CD4-positive, alpha-beta T cell treated with Interleukin-6 for 4 hours (primary cell): Measurements from ENCODE around the gene SLC12A4.

Experiments
- DNase-seq: peaks from one replicate; pipeline ENCODE4 v3.0.0-alpha.2; 2020; ENCODE audit warnings: mixed read lengths

Gene SLC12A4

DNA sequence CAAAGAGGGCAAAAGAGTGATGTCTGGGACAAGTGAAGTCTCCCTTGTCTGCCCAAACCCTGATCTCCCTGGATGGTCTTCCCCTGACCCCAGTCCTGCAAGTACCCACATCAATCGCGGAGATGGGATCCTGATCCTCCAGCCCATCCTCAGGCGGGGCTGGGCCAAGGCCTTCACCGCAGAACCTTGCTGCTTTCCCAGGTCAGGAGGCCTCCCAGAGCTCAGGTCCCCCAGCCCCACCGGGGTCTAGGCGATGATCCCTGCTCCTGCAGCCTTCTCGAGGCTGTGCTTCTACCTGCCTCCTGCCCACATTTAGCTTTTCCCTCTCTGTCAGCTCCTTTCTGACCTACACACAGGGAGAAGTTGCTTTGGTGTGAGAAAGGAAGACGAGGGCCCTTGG is 6.3 kb downstream of the SLC12A4 start:
- no peak for DNase-seq

DNA sequence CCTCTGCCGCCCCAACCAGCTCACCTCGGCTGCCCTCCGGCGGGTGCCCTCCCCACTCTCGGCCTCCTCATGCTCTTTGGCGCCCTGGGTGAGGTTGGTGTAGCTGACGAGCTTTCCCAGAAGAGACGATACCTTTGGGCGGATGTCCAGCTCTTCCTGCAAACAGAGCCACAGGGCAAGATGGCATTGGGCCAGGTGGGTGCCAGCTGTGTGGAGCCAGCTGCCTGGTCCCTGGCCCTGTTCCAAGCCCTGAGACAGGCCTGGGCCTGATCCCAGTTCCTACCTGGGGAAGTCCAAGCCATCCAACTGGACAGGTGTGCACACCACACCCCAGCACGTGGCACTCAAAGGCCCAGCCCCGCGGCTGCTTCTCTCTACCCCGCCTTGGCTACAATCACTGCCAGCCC is 6.9 kb downstream of the SLC12A4 start:
- no peak for DNase-seq

GRCh38 chr16:67959536-67960329 is 8.7 kb downstream of the SLC12A4 start:
- DNase-seq: no peak

- no peak for DNase-seq
Measured at GRCh38 chr16:67957622-67958021, 10.8 kb downstream of the SLC12A4 start.

DNA sequence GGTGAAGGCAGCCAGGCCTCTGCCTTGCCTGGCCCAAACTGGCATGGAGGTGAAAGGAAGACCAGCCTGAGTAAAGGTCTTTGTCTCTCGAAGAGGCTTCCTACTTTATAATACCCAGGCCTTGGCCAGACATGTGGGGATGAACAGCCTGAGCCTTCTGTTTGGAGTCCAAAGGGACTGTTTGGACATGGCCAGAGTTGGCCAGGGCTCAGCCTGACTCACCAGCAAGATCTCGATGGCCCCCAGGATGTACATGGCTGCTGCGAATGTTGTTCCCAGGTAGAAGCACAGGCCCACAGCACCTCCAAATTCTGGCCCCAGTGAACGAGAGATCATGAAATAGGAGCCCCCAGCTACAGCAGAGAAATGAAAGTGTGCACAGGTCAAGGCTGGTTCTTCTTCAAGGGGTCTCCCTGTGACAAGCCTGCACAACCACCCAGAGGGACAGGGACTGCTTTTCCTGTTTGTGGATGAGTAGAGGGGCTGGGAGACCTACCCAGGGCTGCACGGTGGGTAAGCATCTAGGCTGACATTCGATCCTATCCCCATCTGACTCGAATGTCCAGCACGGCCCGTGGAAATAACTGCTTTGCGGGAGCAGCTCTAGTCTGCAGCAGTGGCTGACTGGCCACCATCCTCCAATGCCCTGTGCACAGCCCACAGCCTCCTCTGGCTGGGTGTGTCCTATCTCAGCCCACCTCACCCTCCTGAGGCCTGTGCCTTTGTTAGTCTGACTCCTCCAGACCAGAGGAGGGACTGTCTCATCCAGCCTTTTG is 13.8 kb downstream of the SLC12A4 start:
- no peak for DNase-seq

GRCh38 chr16:67953641-67954375 is 14.6 kb downstream of the SLC12A4 start:
- no peak for DNase-seq

DNA sequence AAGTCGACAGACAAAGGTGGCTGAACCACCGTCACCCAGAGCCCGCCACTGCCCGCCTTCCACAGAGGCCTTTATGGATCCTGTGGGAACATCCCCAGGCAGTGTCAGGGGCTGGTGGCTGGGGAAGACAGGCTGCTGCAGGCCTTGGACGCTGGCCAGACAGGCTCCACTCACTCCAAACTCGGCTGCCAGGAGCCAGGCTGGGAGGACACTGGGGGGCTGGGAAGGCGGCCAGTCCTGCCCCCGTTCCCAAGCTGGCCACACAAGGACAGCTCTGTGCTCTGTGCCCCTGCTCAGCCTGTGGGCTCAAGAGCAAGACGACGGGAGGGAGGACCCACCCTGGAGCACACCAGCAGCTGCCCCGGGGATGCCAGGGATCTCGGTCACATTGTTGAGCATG is 17.0 kb downstream of the SLC12A4 start:
- no peak for DNase-seq

DNA sequence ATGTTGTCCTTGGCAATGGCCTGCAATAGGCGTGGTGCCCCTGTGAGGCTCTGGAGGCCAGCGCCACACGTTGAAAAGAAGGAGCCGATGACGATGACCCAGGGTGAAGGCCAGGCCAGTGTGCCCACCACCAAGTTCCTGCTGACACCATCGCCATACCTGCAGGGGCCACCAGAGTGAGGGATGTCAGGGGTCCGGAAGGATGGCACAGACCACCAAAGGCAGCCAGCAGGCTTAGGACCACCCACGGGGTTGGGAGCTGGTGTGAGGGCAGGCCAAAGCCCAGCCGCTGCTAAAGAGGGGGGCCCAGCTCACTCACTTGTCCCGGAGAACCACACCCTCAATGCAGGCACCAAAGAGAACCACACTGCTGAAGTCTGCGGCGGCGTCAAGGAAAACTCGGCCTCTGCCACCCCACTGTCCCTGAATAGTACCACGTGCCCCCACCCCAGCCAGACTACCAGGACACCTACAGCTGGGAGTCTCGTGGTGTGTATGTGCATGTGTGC is 18.0 kb downstream of the SLC12A4 start:
- DNase-seq: no peak

DNA sequence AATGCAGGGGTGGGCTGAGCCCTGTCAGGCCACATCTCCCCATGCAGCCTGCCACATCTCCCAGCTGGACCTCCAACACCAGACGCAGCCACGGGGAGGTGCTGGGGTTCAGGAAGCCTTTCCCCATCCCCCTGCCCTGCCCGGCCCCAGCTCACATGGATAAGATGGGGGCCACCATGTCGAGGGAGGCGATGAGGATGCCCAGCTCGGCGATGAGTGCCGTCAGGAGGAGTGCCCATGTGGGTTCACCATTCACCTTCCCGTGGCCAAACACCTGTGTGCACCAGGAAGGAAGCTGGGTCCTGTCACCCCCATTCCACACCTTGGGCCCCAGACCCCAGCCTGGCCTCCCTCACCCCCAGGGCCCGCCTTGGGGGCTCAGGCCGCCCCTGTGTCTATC is 18.8 kb downstream of the SLC12A4 start:
- DNase-seq: no peak

- DNase-seq: no peak
Measured at GRCh38 chr16:67948015-67948414, 20.4 kb downstream of the SLC12A4 start.

DNA sequence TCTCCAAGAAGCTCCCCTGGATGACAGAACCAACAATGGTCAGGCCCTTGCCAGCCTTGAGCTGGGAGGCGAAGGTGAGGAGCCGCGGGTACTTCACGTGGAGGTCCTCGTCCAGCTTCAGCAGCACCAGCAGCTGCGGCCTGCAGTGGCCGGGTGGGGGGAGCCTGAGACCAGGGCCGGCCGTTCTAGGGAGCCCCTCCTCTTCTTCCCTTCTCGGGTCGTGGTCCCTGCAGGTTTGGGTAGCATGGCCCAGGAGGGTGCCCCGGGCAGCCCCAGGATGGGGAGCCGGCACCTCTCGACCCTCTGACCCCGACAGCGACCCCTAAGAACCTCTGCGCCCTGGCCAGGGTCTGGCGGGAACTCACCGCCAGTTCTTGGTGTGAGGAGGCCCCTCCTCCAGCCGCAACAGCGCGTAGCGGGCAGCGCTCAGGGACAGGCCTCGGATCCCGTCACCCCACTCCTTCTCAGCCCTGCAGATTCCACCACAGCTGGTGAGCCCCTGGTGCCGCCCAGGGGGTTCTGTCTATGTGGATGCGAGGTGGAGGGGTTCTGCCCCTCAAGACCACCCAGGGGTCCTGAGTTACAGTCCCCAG is 21.4 kb downstream of the SLC12A4 start:
- DNase-seq: no peak

- no peak for DNase-seq
Measured at GRCh38 chr16:67946128-67946569, 22.3 kb downstream of the SLC12A4 start.

- DNase-seq: no peak
Measured at GRCh38 chr16:67945392-67945933, 23.0 kb downstream of the SLC12A4 start.

DNA sequence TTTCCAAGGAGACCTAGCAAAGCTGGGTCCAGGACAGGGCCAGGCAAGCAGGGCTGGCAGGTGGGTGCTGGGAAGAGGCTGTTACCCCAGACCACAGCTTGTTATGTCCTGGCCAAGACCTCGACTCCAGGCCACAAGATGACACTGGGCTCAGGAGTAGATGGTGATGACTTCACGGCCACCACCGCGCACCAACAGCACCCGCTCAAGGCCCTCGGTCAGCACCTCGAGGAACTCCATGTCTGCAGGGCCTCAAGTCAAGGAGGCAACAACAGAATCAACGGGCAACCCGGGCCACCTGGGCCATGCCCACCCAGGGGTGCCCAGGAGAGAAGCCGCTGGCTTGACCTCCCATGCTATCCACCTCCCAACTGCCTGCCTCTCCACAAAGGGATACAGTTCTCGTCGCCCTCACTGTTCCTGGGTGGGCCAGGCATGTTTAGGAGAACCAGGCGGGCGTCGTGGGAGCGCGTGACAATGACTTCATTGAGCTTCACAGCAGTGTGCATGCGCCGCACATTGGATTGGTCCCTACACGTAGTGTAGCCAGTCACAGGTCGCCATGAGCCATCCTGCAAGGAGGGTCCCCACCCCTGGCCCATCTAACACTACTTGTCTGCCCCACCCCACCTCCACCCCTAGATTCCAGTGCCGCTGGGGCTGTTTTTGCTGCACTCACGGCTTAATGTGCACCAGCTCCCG is 23.6 kb downstream of the SLC12A4 start:
- no peak for DNase-seq

GRCh38 chr16:67943619-67944504 is 24.6 kb downstream of the SLC12A4 start, which contains the start of gene LCAT:
LCAT (minus strand) TSS chr16:67944120; CDS start chr16:67944101, 19 bp downstream.
- DNase-seq: no peak

DNA sequence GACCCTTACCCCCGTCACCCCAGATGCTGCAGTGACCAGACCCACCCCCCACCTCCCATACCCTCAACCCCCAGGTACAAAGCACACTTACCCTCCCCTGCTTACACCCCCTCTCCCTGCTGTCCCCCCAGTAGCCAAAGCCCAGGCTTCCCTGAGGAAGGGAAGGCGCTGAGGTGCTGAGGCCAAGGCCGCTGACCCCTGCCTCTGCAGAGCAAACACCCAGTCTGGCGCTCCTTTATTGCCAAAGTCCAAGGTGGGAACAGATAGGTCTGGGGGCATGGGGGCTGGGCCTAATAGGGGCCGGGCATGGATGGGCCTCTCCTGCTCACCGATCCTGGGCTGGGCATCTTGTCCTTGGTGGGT is 25.2 kb downstream of the SLC12A4 start:
- DNase-seq: no peak

DNA sequence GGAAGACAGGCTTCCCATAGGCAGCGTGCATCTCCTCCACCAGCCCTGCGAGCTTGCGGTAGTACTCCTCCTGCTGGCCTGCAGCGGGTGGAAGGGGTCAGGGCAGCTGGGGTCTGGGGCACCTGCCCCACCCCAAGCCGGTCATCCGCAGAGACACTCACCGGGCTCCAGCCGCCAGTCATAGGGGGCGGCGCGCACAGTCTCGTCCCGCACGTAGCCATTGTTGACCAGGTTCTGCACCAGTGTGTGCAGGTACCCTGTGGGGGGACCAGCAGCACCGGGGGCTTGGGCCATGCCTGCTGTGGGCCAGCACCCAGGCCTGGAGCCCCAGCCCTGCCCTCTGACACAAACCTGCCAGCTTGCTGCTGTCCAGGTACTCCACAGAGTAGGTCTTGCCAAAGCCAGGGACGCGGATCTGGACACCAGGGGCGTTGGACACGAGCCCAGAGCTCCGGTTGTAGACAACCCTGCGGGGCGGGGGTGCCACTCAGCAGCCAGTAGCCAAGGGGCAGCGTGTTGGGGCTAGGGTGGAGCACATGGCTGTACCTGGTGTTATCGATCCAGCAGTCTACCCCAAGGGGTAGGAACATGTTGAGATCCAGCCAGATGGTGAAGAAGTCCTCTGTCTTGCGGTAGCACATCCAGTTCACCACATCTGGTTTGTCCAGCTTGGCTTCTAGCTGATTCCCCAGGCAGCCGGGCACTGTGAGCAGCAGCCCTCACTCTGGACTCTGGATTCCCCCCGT is 25.8 kb downstream of the SLC12A4 start:
- no peak for DNase-seq

GRCh38 chr16:67942200-67942509 is 26.3 kb downstream of the SLC12A4 start:
- peak; percentile 43 for DNase-seq

GRCh38 chr16:67941469-67942199 is 26.8 kb downstream of the SLC12A4 start:
- DNase-seq: no peak
